Measurements from ENCODE around the gene PIP4K2A.

- TF ChIP-seq, protein P1, sequence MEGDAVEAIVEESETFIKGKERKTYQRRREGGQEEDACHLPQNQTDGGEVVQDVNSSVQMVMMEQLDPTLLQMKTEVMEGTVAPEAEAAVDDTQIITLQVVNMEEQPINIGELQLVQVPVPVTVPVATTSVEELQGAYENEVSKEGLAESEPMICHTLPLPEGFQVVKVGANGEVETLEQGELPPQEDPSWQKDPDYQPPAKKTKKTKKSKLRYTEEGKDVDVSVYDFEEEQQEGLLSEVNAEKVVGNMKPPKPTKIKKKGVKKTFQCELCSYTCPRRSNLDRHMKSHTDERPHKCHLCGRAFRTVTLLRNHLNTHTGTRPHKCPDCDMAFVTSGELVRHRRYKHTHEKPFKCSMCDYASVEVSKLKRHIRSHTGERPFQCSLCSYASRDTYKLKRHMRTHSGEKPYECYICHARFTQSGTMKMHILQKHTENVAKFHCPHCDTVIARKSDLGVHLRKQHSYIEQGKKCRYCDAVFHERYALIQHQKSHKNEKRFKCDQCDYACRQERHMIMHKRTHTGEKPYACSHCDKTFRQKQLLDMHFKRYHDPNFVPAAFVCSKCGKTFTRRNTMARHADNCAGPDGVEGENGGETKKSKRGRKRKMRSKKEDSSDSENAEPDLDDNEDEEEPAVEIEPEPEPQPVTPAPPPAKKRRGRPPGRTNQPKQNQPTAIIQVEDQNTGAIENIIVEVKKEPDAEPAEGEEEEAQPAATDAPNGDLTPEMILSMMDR (IDR thresholded peaks at IDR 0.05): no peak
- no peak for TF ChIP-seq POLR2AphosphoS5 (IDR thresholded peaks at IDR 0.05)
- TF ChIP-seq POLR2A (IDR thresholded peaks at IDR 0.05): no peak
- TF ChIP-seq EP300 (IDR thresholded peaks at IDR 0.05): no peak
Observed at GRCh38 chr10:22697800-22698199, 16.6 kb downstream of the PIP4K2A start.

All from suprapubic skin (tissue), 4 donors.